Keratinocyte (primary cell): ENCODE measurements around the gene DLG5. TPM values are rescaled to one million over a fixed set of nuclear protein-coding genes. Genes with fewer than 3 reads are reported as not detected.

ENCODE experiments used
- DNase-seq: peaks from one replicate; pipeline ENCODE4 v3.0.0-alpha.2; 2011; ENCODE audit warnings: low read depth, missing footprints, low spot score
- FAIRE-seq: peaks from 2 replicates; lab custom pipeline; 2011; peaks lifted over from hg19 to GRCh38; lab: Jason Lieb, UNC
- H2AFZ ChIP-seq: 2 replicates; pipeline ENCODE4 v1.6.0; 2012; ENCODE audit warnings: low read length, control low read depth, inconsistent platforms; ENCODE audit not compliant: control insufficient read depth
- H3K27ac ChIP-seq: 2 replicates; pipeline ENCODE4 v1.5.1; 2011; ENCODE audit warnings: low read length; ENCODE audit not compliant: control insufficient read depth, insufficient read depth
- H3K27me3 ChIP-seq: 3 replicates; pipeline ENCODE4 v1.6.0; 2011; ENCODE audit warnings: low read length; ENCODE audit not compliant: control insufficient read depth, insufficient read depth; ENCODE audit errors: extremely low read depth
- H3K36me3 ChIP-seq, 2 experiments: 2 replicates in 1 of 2; 3 replicates in 1 of 2; pipeline ENCODE4 v1.5.1; 2011; ENCODE audit warnings: low read length in 2 of 2, mild to moderate bottlenecking in 1 of 2; ENCODE audit not compliant: control insufficient read depth in 2 of 2, insufficient read depth in 2 of 2; ENCODE audit errors: extremely low read depth in 1 of 2
- H3K4me1 ChIP-seq: 3 replicates; pipeline ENCODE4 v1.5.1; 2011; ENCODE audit warnings: low read length; ENCODE audit not compliant: control insufficient read depth, insufficient read depth; ENCODE audit errors: extremely low read depth
- H3K4me2 ChIP-seq: 3 replicates; pipeline ENCODE4 v1.6.0; 2011; ENCODE audit warnings: low read depth, low read length; ENCODE audit not compliant: control insufficient read depth, insufficient read depth; ENCODE audit errors: extremely low read depth
- H3K4me3 ChIP-seq, 3 experiments: fragments of 200-600 bp in 1 of 3; sonication (generic) in 1 of 3; 2 replicates in 2 of 3; 3 replicates in 1 of 3; pipeline ENCODE4 v1.5.1; 2011 to 2016; ENCODE audit warnings: low read length in 3 of 3, mild to moderate bottlenecking in 3 of 3, control low read depth in 2 of 3, inconsistent platforms in 1 of 3, low read depth in 1 of 3, mixed read lengths in 1 of 3, mixed run types in 1 of 3, moderate library complexity in 1 of 3; ENCODE audit not compliant: control insufficient read depth in 2 of 3, insufficient read depth in 2 of 3; ENCODE audit errors: extremely low read depth in 1 of 3
- H3K79me2 ChIP-seq: 2 replicates; pipeline ENCODE4 v1.6.0; 2012; ENCODE audit warnings: low read length; ENCODE audit not compliant: control insufficient read depth, insufficient read depth
- H3K9ac ChIP-seq: 3 replicates; pipeline ENCODE4 v1.6.0; 2011; ENCODE audit warnings: low read length; ENCODE audit not compliant: control insufficient read depth, insufficient read depth; ENCODE audit errors: extremely low read depth
- H3K9me1 ChIP-seq: 3 replicates; pipeline ENCODE4 v1.6.0; 2011; ENCODE audit warnings: low read length; ENCODE audit not compliant: control insufficient read depth, insufficient read depth; ENCODE audit errors: extremely low read depth
- H3K9me3 ChIP-seq: 2 replicates; pipeline ENCODE4 v1.5.1; 2012; ENCODE audit warnings: low read depth, low read length; ENCODE audit not compliant: control insufficient read depth
- H4K20me1 ChIP-seq: 3 replicates; pipeline ENCODE4 v1.6.0; 2011; ENCODE audit warnings: low read length; ENCODE audit not compliant: control insufficient read depth, insufficient read depth; ENCODE audit errors: extremely low read depth
- CTCF ChIP-seq, 3 experiments: IDR thresholded peaks in 1 of 3; conservative IDR thresholded peaks in 1 of 3; optimal IDR thresholded peaks in 1 of 3; 2 replicates in 2 of 3; 3 replicates in 1 of 3; pipeline versions ENCODE3 to v1.5.1; 2011; ENCODE audit warnings: low read length in 3 of 3, mild to moderate bottlenecking in 3 of 3, moderate library complexity in 2 of 3, control low read depth in 1 of 3, inconsistent platforms in 1 of 3; ENCODE audit not compliant: insufficient read depth in 2 of 3; ENCODE audit errors: extremely low read depth in 1 of 3
- EZH2 ChIP-seq: IDR thresholded peaks from one replicate; pipeline ENCODE4 v1.6.1; 2012; ENCODE audit warnings: inconsistent platforms, mild to moderate bottlenecking, low read length, moderate library complexity
- dilution Hi-C: fragments of 300-500 bp; cut with MboI; formaldehyde crosslinking; loops from one replicate; pipeline ENCODE4 v1.7.0; 2020; ENCODE audit warnings: low sequenced_read_pairs; ENCODE audit not compliant: extremely low pct_ligation_motif_present
- polyA plus RNA-seq, 5 experiments: library from polyadenylated mRNA; depleted of rRNA in 3 of 5; stranded (reverse) in 3 of 5; stranded (forward) in 1 of 5; unstranded in 1 of 5; fragments of >200 nt; gene quantifications; 1 replicate in 1 of 5; 2 replicates in 3 of 5; 3 replicates in 1 of 5; pipeline versions ENCODE4 v1.2.1 to v1.2.3, GENCODE V29; 2011 to 2012; ENCODE audit warnings: missing spikeins in 2 of 5, low read depth in 1 of 5, low replicate concordance in 1 of 5

Gene DLG5
- polyA plus RNA-seq, 1 donor (not counting 4 experiments of a cell fraction or from before 2014, with no cell fraction given) = 17.2 TPM

DNA sequence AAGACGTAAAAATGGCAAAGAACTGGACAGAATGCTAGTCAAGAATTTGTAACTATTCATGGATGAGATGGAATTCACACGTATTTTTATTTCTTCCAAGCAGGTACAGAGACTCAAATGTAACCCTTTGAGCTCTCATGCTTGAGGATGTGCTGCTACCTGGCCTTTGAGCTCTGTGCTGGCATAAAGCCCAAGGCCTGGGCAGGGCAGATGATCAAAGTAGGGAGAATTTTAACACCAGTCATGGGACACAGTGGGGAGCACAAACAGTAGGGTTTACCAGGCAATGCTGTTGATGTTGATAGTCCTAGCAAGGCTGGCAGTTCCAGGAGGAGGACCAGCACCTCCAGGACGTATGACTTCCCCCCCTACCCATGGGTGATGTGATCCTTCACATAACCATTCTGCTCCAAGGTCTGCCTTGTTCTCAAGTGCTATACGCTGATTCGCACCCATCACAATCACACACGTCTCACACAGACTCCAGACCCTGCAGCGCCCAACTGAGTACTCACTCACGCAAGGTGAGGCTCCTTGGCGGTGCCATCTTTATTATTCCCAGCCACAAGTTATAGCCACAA, 48.6 kb upstream of the DLG5 start:
- H3K9ac ChIP-seq = no peak overlapping the region
- no peak overlapping the region for H3K4me3 ChIP-seq
- H3K27ac ChIP-seq = no peak overlapping the region
- no peak overlapping the region for H2AFZ ChIP-seq
- H3K4me1 ChIP-seq = peaks cover 8% of the 10 kb centered on the region
- no peaks in the 10 kb centered on the region for H3K79me2 ChIP-seq
- no peak overlapping the region for H3K4me2 ChIP-seq
- H3K27me3 ChIP-seq = no peaks in the 10 kb centered on the region
- no peaks in the 10 kb centered on the region for H4K20me1 ChIP-seq
- dilution Hi-C loops = no loop called here
- TF ChIP-seq CTCF (optimal IDR thresholded peaks at IDR 0.05 in 1 of 3, IDR thresholded peaks at IDR 0.05 in 1 of 3, conservative IDR thresholded peaks at IDR 0.05 in 1 of 3; ENCODE audit: extremely low read depth in 1 of 3, insufficient read depth in 2 of 3, low read length in 3 of 3) = no peak
- TF ChIP-seq EZH2 = no peak
- FAIRE-seq (peak; percentile 36), DNase-seq (no peak)
- no peaks in the 10 kb centered on the region for H3K9me3 ChIP-seq
- H3K36me3 ChIP-seq = peaks cover 13 to 26% of the 10 kb centered on the region in 2 experiments
- no peaks in the 10 kb centered on the region for H3K9me1 ChIP-seq

DNA sequence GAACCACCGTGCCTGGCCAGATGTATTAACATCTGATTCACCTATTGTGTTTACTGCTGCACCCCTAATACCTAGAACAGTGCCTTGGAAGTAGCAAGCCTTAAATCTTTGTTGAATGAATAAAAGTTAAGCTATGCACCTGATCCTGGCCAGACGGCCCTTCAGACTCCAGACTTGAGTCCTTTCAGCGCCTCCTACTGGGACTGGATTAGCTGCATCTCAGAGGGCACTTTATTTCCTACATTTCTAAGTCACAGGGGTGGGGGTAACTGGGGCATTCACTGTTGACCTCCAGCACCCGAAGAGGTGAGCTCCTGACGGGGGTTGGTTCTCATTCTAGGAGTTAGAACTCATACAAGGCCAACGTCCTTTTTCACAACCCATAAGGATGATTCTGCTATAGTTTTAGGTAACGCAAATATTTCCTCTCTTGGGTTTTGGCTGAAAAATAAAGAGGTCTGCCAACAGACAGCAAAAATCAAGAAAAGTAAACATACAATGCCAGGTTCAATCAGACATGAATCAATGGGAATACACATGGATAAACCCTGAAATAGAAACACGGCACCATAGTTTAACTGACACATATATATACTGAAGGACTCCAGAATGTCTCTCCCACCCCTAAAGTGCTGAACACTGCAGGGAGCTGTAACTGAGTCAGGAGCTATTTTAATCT, 48.0 kb upstream of the DLG5 start:
- no peak for TF ChIP-seq EZH2
- TF ChIP-seq CTCF (optimal IDR thresholded peaks at IDR 0.05 in 1 of 3, IDR thresholded peaks at IDR 0.05 in 1 of 3, conservative IDR thresholded peaks at IDR 0.05 in 1 of 3; ENCODE audit: extremely low read depth in 1 of 3, insufficient read depth in 2 of 3, low read length in 3 of 3) = peak; percentile 52 to 69 (median 68)
- Histone ChIP-seq H3K36me3 (peaks cover 13 to 20% of the 10 kb centered on the region in 2 experiments), H2AFZ (no peak overlapping the region), H3K9me1 (no peaks in the 10 kb centered on the region), H3K4me3 (no peak overlapping the region), H3K79me2 (no peaks in the 10 kb centered on the region), H3K9ac (no peak overlapping the region), H3K27ac (no peak overlapping the region), H3K4me2 (no peak overlapping the region), H3K4me1 (peaks cover 8% of the 10 kb centered on the region), H3K9me3 (no peaks in the 10 kb centered on the region), H3K27me3 (no peaks in the 10 kb centered on the region), H4K20me1 (no peaks in the 10 kb centered on the region)
- DNase-seq (peak; percentile 13), FAIRE-seq (peak; percentile 36)
- dilution Hi-C loops = no loop called here
